ENCODE results near the gene NFIC.
"Not testable (repeated sequence)": the region's sequence is repeated elsewhere in the genome, so short reads cannot be mapped to it uniquely, and the experiment has no call there.

The NFIC gene

DNA sequence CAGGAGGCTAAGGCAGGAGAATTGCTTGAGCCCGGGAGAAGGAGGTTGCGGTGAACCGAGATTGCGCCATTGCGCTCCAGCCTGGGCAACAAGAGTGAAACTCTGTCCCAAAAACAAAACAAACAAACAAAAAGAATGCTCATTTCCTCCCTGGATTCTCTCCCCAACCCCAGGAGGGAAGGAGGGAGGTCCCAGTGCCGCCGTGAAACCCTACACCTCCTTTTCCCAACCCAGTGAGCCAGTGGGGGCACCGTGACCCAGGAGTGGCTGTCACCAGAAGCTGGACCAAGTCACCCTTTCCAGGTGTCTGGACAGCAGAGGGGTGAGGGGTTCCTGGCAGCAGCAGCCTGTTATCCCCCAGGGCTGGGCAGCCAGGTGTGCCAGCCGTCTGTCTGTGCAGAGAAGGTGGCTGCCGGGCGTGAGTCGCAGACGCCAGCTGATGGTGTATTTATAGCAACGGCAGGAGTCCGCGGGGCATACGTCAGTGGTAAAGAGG lies 23.5 kb downstream of the NFIC start:
- Histone ChIP-seq H3K9me2 (replicated peaks; ENCODE audit: control insufficient read depth, low read length) (no peaks in the 10 kb centered on the region), H4K20me1 (ENCODE audit: control insufficient read depth, insufficient read depth, low read depth, low read length) (no peaks in the 10 kb centered on the region), H3K4me3 (ENCODE audit: low read length) (no peak overlapping the region), H3K79me2 (ENCODE audit: control insufficient read depth, low read length) (no peaks in the 10 kb centered on the region), H3K9me3 (ENCODE audit: control insufficient read depth, insufficient read depth, low read length) (no peaks in the 10 kb centered on the region), H3K4me2 (ENCODE audit: low read length) (no peak overlapping the region), H3F3A (ENCODE audit: control insufficient read depth, insufficient read depth) (no peaks in the 10 kb centered on the region), H3K36me3 (ENCODE audit: control insufficient read depth, low read length) (no peaks in the 10 kb centered on the region), H3K27me3 (ENCODE audit: control insufficient read depth, low read length) (no peaks in the 10 kb centered on the region), H3K27ac (ENCODE audit: low read depth, low read length) (no peak overlapping the region), H3K4me1 (ENCODE audit: control insufficient read depth, low read length) (no peaks in the 10 kb centered on the region)
- TF ChIP-seq EZH2phosphoT487 (IDR thresholded peaks at IDR 0.05; ENCODE audit: borderline replicate concordance, low read length) = no peak
- TF ChIP-seq, protein P1, sequence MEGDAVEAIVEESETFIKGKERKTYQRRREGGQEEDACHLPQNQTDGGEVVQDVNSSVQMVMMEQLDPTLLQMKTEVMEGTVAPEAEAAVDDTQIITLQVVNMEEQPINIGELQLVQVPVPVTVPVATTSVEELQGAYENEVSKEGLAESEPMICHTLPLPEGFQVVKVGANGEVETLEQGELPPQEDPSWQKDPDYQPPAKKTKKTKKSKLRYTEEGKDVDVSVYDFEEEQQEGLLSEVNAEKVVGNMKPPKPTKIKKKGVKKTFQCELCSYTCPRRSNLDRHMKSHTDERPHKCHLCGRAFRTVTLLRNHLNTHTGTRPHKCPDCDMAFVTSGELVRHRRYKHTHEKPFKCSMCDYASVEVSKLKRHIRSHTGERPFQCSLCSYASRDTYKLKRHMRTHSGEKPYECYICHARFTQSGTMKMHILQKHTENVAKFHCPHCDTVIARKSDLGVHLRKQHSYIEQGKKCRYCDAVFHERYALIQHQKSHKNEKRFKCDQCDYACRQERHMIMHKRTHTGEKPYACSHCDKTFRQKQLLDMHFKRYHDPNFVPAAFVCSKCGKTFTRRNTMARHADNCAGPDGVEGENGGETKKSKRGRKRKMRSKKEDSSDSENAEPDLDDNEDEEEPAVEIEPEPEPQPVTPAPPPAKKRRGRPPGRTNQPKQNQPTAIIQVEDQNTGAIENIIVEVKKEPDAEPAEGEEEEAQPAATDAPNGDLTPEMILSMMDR (IDR thresholded peaks at IDR 0.05; ENCODE audit: low read depth, low read length, poor library complexity, severe bottlenecking) = no peak

DNA sequence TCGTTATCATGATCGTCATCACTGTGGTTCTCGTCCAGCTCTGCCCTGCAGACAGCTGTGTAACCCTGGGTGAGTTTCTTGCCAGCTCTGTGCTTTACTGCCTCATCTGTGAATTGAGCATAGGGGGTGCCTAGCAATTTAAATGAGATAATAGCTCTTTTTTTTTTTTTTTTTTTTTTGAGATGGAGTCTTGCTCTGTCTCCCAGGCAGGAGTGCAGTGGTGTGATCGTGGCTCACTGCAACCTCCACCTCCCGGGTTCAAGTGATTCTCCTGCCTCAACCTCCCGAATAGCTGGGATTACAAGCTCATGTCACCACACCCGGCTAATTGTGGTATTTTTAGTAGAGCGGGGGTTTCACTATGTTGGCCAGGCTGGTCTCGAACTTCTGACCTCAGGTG lies 25.5 kb downstream of the NFIC start:
- not testable (repeated sequence) for H3F3A ChIP-seq (ENCODE audit: control insufficient read depth, insufficient read depth); H3K9me2 ChIP-seq (replicated peaks; ENCODE audit: control insufficient read depth, low read length); H3K79me2 ChIP-seq (ENCODE audit: control insufficient read depth, low read length); H3K27ac ChIP-seq (ENCODE audit: low read depth, low read length); H3K9me3 ChIP-seq (ENCODE audit: control insufficient read depth, insufficient read depth, low read length); H3K4me1 ChIP-seq (ENCODE audit: control insufficient read depth, low read length); H3K27me3 ChIP-seq (ENCODE audit: control insufficient read depth, low read length); H3K4me2 ChIP-seq (ENCODE audit: low read length); H3K36me3 ChIP-seq (ENCODE audit: control insufficient read depth, low read length); H3K4me3 ChIP-seq (ENCODE audit: low read length); H4K20me1 ChIP-seq (ENCODE audit: control insufficient read depth, insufficient read depth, low read depth, low read length)

DNA sequence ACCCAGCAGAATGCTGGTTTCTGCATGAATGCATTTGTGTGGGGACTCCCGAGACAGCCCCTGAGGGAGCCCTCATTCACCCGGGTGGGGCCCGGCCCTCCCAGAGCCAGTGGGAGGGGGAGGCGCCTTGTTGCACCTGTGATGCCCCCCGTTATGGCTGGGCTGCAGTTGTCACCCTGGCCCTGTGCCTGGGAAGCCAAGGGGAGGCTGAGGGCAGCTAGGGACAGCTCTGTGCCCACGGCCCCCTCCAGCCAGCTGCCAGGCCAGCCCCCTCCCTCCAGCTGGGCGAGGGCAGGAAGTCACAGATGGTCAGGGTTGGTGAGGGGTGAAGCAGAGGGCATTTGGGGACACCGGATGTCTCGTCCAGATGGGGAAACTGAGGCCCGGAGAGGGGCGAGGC lies 26.1 kb downstream of the NFIC start:
- no peaks in the 10 kb centered on the region for H4K20me1 ChIP-seq (ENCODE audit: control insufficient read depth, insufficient read depth, low read depth, low read length)
- no peaks in the 10 kb centered on the region for H3K4me1 ChIP-seq (ENCODE audit: control insufficient read depth, low read length)
- no peaks in the 10 kb centered on the region for H3K36me3 ChIP-seq (ENCODE audit: control insufficient read depth, low read length)
- H3K9me2 ChIP-seq (replicated peaks; ENCODE audit: control insufficient read depth, low read length) = no peaks in the 10 kb centered on the region
- H3K4me2 ChIP-seq (ENCODE audit: low read length) = no peak overlapping the region
- no peak overlapping the region for H3K27ac ChIP-seq (ENCODE audit: low read depth, low read length)
- H3F3A ChIP-seq (ENCODE audit: control insufficient read depth, insufficient read depth) = no peaks in the 10 kb centered on the region
- no peak for TF ChIP-seq EZH2phosphoT487 (IDR thresholded peaks at IDR 0.05; ENCODE audit: borderline replicate concordance, low read length)
- TF ChIP-seq, protein P1 (IDR thresholded peaks at IDR 0.05; ENCODE audit: low read depth, low read length, poor library complexity, severe bottlenecking) = no peak
- H3K4me3 ChIP-seq (ENCODE audit: low read length) = no peak overlapping the region
- H3K27me3 ChIP-seq (ENCODE audit: control insufficient read depth, low read length) = no peaks in the 10 kb centered on the region
- no peaks in the 10 kb centered on the region for H3K9me3 ChIP-seq (ENCODE audit: control insufficient read depth, insufficient read depth, low read length)
- H3K79me2 ChIP-seq (ENCODE audit: control insufficient read depth, low read length) = no peaks in the 10 kb centered on the region

- no peaks in the 10 kb centered on the region for H3K9me2 ChIP-seq (replicated peaks; ENCODE audit: control insufficient read depth, low read length)
- H3K9me3 ChIP-seq (ENCODE audit: control insufficient read depth, insufficient read depth, low read length) = no peaks in the 10 kb centered on the region
- H3K27me3 ChIP-seq (ENCODE audit: control insufficient read depth, low read length) = no peaks in the 10 kb centered on the region
- no peaks in the 10 kb centered on the region for H3K36me3 ChIP-seq (ENCODE audit: control insufficient read depth, low read length)
- H3K4me1 ChIP-seq (ENCODE audit: control insufficient read depth, low read length) = no peaks in the 10 kb centered on the region
- H3K79me2 ChIP-seq (ENCODE audit: control insufficient read depth, low read length) = no peaks in the 10 kb centered on the region
- no peaks in the 10 kb centered on the region for H4K20me1 ChIP-seq (ENCODE audit: control insufficient read depth, insufficient read depth, low read depth, low read length)
- H3K4me3 ChIP-seq (ENCODE audit: low read length) = no peak overlapping the region
- H3F3A ChIP-seq (ENCODE audit: control insufficient read depth, insufficient read depth) = no peaks in the 10 kb centered on the region
- TF ChIP-seq, protein P1 (IDR thresholded peaks at IDR 0.05; ENCODE audit: low read depth, low read length, poor library complexity, severe bottlenecking) = no peak
- TF ChIP-seq EZH2phosphoT487 (IDR thresholded peaks at IDR 0.05; ENCODE audit: borderline replicate concordance, low read length) = no peak
- H3K27ac ChIP-seq (ENCODE audit: low read depth, low read length) = no peak overlapping the region
- no peak overlapping the region for H3K4me2 ChIP-seq (ENCODE audit: low read length)
These were observed 30.5 kb downstream of the NFIC start for GRCh38 chr19:3396881-3397265.

Data from DOHH2 (cell line).